ENCODE results near the gene ZNF512B.

DNA sequence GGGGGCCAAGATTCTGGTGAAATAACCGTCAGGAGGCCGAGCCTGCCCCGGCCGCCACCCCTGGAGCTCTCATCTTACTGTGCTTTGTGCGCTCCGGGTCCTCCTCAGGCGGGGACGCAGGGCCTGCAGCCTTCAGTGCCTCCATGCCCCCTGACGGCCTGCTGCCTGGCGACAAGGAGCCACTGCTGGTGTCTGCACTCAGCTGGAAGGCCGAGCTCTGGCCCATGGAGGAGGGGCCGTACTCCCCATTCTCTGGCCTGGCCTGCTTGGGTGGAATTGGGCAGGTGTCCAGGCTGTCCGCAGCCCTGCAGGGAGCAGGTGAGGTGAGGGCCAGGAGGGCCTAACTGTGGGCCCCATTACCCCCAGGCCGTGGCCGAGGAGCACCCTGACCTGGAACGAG, 5.3 kb downstream of the ZNF512B start:
- TF ChIP-seq, protein P1, sequence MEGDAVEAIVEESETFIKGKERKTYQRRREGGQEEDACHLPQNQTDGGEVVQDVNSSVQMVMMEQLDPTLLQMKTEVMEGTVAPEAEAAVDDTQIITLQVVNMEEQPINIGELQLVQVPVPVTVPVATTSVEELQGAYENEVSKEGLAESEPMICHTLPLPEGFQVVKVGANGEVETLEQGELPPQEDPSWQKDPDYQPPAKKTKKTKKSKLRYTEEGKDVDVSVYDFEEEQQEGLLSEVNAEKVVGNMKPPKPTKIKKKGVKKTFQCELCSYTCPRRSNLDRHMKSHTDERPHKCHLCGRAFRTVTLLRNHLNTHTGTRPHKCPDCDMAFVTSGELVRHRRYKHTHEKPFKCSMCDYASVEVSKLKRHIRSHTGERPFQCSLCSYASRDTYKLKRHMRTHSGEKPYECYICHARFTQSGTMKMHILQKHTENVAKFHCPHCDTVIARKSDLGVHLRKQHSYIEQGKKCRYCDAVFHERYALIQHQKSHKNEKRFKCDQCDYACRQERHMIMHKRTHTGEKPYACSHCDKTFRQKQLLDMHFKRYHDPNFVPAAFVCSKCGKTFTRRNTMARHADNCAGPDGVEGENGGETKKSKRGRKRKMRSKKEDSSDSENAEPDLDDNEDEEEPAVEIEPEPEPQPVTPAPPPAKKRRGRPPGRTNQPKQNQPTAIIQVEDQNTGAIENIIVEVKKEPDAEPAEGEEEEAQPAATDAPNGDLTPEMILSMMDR (conservative IDR thresholded peaks at IDR 0.05; ENCODE audit: low read depth in 2 of 2), result no peak
- no peak for TF ChIP-seq EZH2 (IDR thresholded peaks at IDR 0.05; ENCODE audit: low read depth, unreplicated experiment)
- TF ChIP-seq, protein P2, sequence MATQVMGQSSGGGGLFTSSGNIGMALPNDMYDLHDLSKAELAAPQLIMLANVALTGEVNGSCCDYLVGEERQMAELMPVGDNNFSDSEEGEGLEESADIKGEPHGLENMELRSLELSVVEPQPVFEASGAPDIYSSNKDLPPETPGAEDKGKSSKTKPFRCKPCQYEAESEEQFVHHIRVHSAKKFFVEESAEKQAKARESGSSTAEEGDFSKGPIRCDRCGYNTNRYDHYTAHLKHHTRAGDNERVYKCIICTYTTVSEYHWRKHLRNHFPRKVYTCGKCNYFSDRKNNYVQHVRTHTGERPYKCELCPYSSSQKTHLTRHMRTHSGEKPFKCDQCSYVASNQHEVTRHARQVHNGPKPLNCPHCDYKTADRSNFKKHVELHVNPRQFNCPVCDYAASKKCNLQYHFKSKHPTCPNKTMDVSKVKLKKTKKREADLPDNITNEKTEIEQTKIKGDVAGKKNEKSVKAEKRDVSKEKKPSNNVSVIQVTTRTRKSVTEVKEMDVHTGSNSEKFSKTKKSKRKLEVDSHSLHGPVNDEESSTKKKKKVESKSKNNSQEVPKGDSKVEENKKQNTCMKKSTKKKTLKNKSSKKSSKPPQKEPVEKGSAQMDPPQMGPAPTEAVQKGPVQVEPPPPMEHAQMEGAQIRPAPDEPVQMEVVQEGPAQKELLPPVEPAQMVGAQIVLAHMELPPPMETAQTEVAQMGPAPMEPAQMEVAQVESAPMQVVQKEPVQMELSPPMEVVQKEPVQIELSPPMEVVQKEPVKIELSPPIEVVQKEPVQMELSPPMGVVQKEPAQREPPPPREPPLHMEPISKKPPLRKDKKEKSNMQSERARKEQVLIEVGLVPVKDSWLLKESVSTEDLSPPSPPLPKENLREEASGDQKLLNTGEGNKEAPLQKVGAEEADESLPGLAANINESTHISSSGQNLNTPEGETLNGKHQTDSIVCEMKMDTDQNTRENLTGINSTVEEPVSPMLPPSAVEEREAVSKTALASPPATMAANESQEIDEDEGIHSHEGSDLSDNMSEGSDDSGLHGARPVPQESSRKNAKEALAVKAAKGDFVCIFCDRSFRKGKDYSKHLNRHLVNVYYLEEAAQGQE (IDR thresholded peaks at IDR 0.05; ENCODE audit: unreplicated experiment), result no peak
- no peak for TF ChIP-seq POLR2AphosphoS5 (IDR thresholded peaks at IDR 0.05; ENCODE audit: low read depth)
- TF ChIP-seq, protein P3, sequence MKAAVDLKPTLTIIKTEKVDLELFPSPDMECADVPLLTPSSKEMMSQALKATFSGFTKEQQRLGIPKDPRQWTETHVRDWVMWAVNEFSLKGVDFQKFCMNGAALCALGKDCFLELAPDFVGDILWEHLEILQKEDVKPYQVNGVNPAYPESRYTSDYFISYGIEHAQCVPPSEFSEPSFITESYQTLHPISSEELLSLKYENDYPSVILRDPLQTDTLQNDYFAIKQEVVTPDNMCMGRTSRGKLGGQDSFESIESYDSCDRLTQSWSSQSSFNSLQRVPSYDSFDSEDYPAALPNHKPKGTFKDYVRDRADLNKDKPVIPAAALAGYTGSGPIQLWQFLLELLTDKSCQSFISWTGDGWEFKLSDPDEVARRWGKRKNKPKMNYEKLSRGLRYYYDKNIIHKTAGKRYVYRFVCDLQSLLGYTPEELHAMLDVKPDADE (IDR thresholded peaks at IDR 0.05), result no peak
- no peak for TF ChIP-seq CREB1 (CRISPR knock-in tag; IDR thresholded peaks at IDR 0.05; ENCODE audit: low read depth)
- no peak for TF ChIP-seq STAT1 (IDR thresholded peaks at IDR 0.05; ENCODE audit: unreplicated experiment)
- TF ChIP-seq EZH2phosphoT487 (IDR thresholded peaks at IDR 0.05; ENCODE audit: unreplicated experiment), result no peak
- TF ChIP-seq JUNB (IDR thresholded peaks at IDR 0.05; ENCODE audit: unreplicated experiment), result no peak
